ENCODE results near the gene OSBP. TPM values are rescaled to one million over a fixed set of nuclear protein-coding genes. Genes with fewer than 3 reads are reported as not detected.
A peak's percentile ranks its signal among the peaks of the same experiment; 100 is the strongest.

The OSBP gene
- total and polyA plus RNA-seq, 9 of the 15 experiments (the other 6 are each of a cell fraction or from before 2014, with no cell fraction given) = 11.7 to 49.0 (median 28.7) TPM

- intact Hi-C loops (cut with micrococcal nuclease) = loop anchor here (1.0 to 5.0 kb wide), 2 partner anchors 8 to 773 kb away; no protein-coding TSS in a partner anchor
- DNase-seq (ENCODE audit: extremely low read depth in 1 of 4, low spot score in 3 of 4) (peak; percentile 89 to 98 (median 90)), ATAC-seq (peak; percentile 80), FAIRE-seq (peak; percentile 95)
- H3K79me2 ChIP-seq (ENCODE audit: control insufficient read depth, insufficient read depth, low read length) = peaks cover 19% of the 10 kb centered on the region
- TSS peak; percentile 96 for BruUV-seq (replicated peaks)
- no peaks in the 10 kb centered on the region for H3K27me3 ChIP-seq (ENCODE audit: control insufficient read depth in 2 of 2, insufficient read depth in 2 of 2, low read length in 2 of 2)
- ChIA-PET POLR2A (interaction anchor here (0.6 to 7.2 kb wide), 4 partner anchors 8 to 21 kb away, joined by 3 to 69 read pairs (median 28); no protein-coding TSS in a partner anchor), CTCF (ENCODE audit: low intra/inter-chr PET ratio) (no interaction called here)
- WGBS (ENCODE audit: insufficient coverage, low coverage, missing lambda C conversion rate) = 2% methylated on average over 24 of the region's 24 CpGs
- H3K9me3 ChIP-seq (replicated peaks; ENCODE audit: control insufficient read depth, insufficient read depth, low read depth, low read length) = no peaks in the 10 kb centered on the region; the same call in 1 of the 2 replicates
- H3K36me3 ChIP-seq (ENCODE audit: control insufficient read depth, insufficient read depth, low read length) = no peaks in the 10 kb centered on the region; the same call in 2 of the 3 replicates
- in situ Hi-C loops (cut with MboI) = no loop called here
- H3K9me1 ChIP-seq (ENCODE audit: control insufficient read depth, insufficient read depth, low read length) = no peaks in the 10 kb centered on the region
- H3K4me1 ChIP-seq (replicated peaks in 1 of 2; ENCODE audit: control insufficient read depth in 2 of 2, insufficient read depth in 2 of 2, low read length in 2 of 2) = peaks cover 17 to 22% of the 10 kb centered on the region in 2 experiments; a peak in 3 of 5 replicates
- H3K4me2 ChIP-seq (ENCODE audit: insufficient read depth, low read length) = peak overlapping the region; percentile 98
- peak overlapping the region; percentile 48 for H3K4me3 ChIP-seq
- H3K9ac ChIP-seq (ENCODE audit: insufficient read depth in 1 of 2, low read depth in 2 of 2, low read length in 2 of 2) = peak overlapping the region; percentile 92 to 100
- H4K20me1 ChIP-seq (replicated peaks; ENCODE audit: control insufficient read depth, insufficient read depth, low read length) = no peaks in the 10 kb centered on the region
- H3K27ac ChIP-seq (ENCODE audit: extremely low read depth, low read depth, low read length) = peak overlapping the region; percentile 100
- peak overlapping the region; percentile 54 for H2AFZ ChIP-seq (ENCODE audit: low read depth, low read length)
- TF ChIP-seq ZNF3 (CRISPR knock-in tag; IDR thresholded peaks at IDR 0.05) = no peak
- TF ChIP-seq AFF1 (IDR thresholded peaks at IDR 0.05; ENCODE audit: low read depth in 1 of 2, partially characterized antibody in 2 of 2) = peak; percentile 85 to 97
- peak; percentile 30; the same call in 1 of the 2 replicates for TF ChIP-seq KLF13 (tag; IDR thresholded peaks at IDR 0.05; ENCODE audit: borderline replicate concordance, low read depth)
- peak; percentile 86 for TF ChIP-seq TAF7 (tag; IDR thresholded peaks at IDR 0.05)
- no peak for TF ChIP-seq ZFPM2 (CRISPR knock-in tag; IDR thresholded peaks at IDR 0.05)
- no peak for TF ChIP-seq TCFL5 (CRISPR knock-in tag; conservative IDR thresholded peaks at IDR 0.05)
- 0 out of 2 replicates have a peak, but pooled peaks have one; percentile 42 for TF ChIP-seq RHOXF2B (CRISPR knock-in tag; conservative IDR thresholded peaks at IDR 0.05)
- peak; percentile 47 to 53; a peak in 2 of 4 replicates for TF ChIP-seq FOXK2 (conservative IDR thresholded peaks at IDR 0.05 in 1 of 2, IDR thresholded peaks at IDR 0.05 in 1 of 2; ENCODE audit: low read depth in 2 of 2)
- TF ChIP-seq ATF7 (IDR thresholded peaks at IDR 0.05) = peak; percentile 80
- TF ChIP-seq NCOA1 (IDR thresholded peaks at IDR 0.05; ENCODE audit: low read depth) = peak; percentile 72
- TF ChIP-seq MYNN (IDR thresholded peaks at IDR 0.05) = peak; percentile 50
- TF ChIP-seq MYNN (CRISPR knock-in tag; IDR thresholded peaks at IDR 0.05) = no peak
- peak; percentile 73 for TF ChIP-seq CREB5 (CRISPR knock-in tag; IDR thresholded peaks at IDR 0.05)
- TF ChIP-seq TFAP4 (CRISPR knock-in tag; IDR thresholded peaks at IDR 0.05; ENCODE audit: borderline replicate concordance) = peak; percentile 88
- TF ChIP-seq ZNF253 (CRISPR knock-in tag; conservative IDR thresholded peaks at IDR 0.05) = 0 out of 2 replicates have a peak, but pooled peaks have one; percentile 17
- TF ChIP-seq MTA1 (IDR thresholded peaks at IDR 0.05; ENCODE audit: borderline replicate concordance) = no peak; the same call in 1 of the 2 replicates
These were observed 70.2 kb downstream of the OSBP start for GRCh38 chr11:59545179-59546020.

Measured in K562 (cell line).